Spleen (tissue), 11 donors: ENCODE measurements around the gene LTN1. TPM values are rescaled to one million over a fixed set of nuclear protein-coding genes. Genes with fewer than 3 reads are reported as not detected.

Experiments
- DNase-seq: peaks from one replicate; pipeline ENCODE4 v3.0.0-alpha.2; 2020
- H3K27ac ChIP-seq, 8 donors: fragments of 200-600 bp; sonication (generic) in 7 of 8; 1 replicate in 4 of 8; 2 replicates in 4 of 8; pipeline versions ENCODE4 v1.5.0 to v1.8.0; 2016 to 2021; ENCODE audit warnings: inconsistent platforms in 4 of 8, mild to moderate bottlenecking in 4 of 8, moderate library complexity in 1 of 8
- H3K27me3 ChIP-seq, 7 donors: fragments of 200-600 bp; sonication (generic) in 6 of 7; replicated peaks in 1 of 7; 1 replicate in 4 of 7; 2 replicates in 3 of 7; pipeline versions ENCODE4 v1.5.0 to v1.8.0; 2016 to 2021; ENCODE audit warnings: inconsistent platforms in 3 of 7, mild to moderate bottlenecking in 1 of 7
- H3K36me3 ChIP-seq, 6 donors: fragments of 200-600 bp; sonication (generic) in 5 of 6; 1 replicate in 4 of 6; 2 replicates in 2 of 6; pipeline versions ENCODE4 v1.5.0 to v1.8.0; 2016 to 2021; ENCODE audit warnings: inconsistent platforms in 2 of 6
- H3K4me1 ChIP-seq, 6 donors: fragments of 200-600 bp; sonication (generic) in 5 of 6; 1 replicate in 3 of 6; 2 replicates in 3 of 6; pipeline versions ENCODE4 v1.5.0 to v1.8.0; 2016 to 2021; ENCODE audit warnings: inconsistent platforms in 3 of 6
- H3K4me3 ChIP-seq, 8 donors: fragments of 200-600 bp; sonication (generic) in 7 of 8; 1 replicate in 4 of 8; 2 replicates in 4 of 8; pipeline versions ENCODE4 v1.5.0 to v1.8.0; 2016 to 2021; ENCODE audit warnings: inconsistent platforms in 4 of 8, mild to moderate bottlenecking in 4 of 8, moderate library complexity in 2 of 8
- H3K9me3 ChIP-seq, 8 donors: fragments of 200-600 bp; sonication (generic) in 7 of 8; 1 replicate in 4 of 8; 2 replicates in 4 of 8; pipeline versions ENCODE4 v1.5.0 to v1.8.0; 2016 to 2021; ENCODE audit warnings: inconsistent platforms in 4 of 8
- POLR2A ChIP-seq, 3 donors: fragments of 450-650 bp; IDR thresholded peaks; one replicate each; pipeline ENCODE4 v1.5.1; 2017; ENCODE audit warnings: antibody characterized with exemption in 3 of 3, mild to moderate bottlenecking in 1 of 3
- POLR2AphosphoS5 ChIP-seq, 3 donors: sonication (generic); formaldehyde crosslinking; IDR thresholded peaks; one replicate each; pipeline ENCODE4 v1.5.1; 2017; ENCODE audit warnings: antibody characterized with exemption in 3 of 3
- WGBS, 5 donors: extraction: QIAGEN DNeasy Blood & Tissue Kit in 3 of 5; methylation state at CpG; one replicate each; pipeline versions ENCODE4 v1.1.5 to v1.1.7; 2013 to 2018; 5-methylcytosine and 5-hydroxymethylcytosine counted together
- intact Hi-C: fragments of 100-400 bp; cut with DNase I; formaldehyde crosslinking; loops from one replicate; pipeline ENCODE4 v1.15.0; 2023; ENCODE audit warnings: low total_unique reads
- polyA plus RNA-seq, 3 donors: library from polyadenylated mRNA; stranded (reverse); fragments of 200-250 nt; gene quantifications; one replicate each; pipeline ENCODE4 v1.2.1, GENCODE V29; 2013
- total RNA-seq, 7 donors: library from RNA; depleted of rRNA in 3 of 7; stranded (reverse); fragments of >200 nt in 3 of 7; fragmentation: NEBNext Ultra II Directional in 4 of 7; extraction: Animal tissue kit (Norgen Biotek cat#: 25700) in 4 of 7; gene quantifications; one replicate each; pipeline versions ENCODE4 v1.1.0 to v1.2.1, GENCODE V29; 2016 to 2021
- TF ChIP-seq, protein P1 (sequence below), 11 experiments: fragments of 200-600 bp in 7 of 11; fragments of 450-650 bp in 4 of 11; sonication (generic) in 4 of 11; IDR thresholded peaks in 8 of 11; conservative IDR thresholded peaks in 3 of 11; 1 replicate in 7 of 11; 2 replicates in 4 of 11; pipeline versions ENCODE4 v1.4.0 to v1.8.0; 2016 to 2021; ENCODE audit warnings: antibody characterized with exemption in 11 of 11, inconsistent platforms in 4 of 11, mild to moderate bottlenecking in 1 of 11
- donor health status: healthy with polysubstance abuse.
- donor health status: DM: no; HTN: no; CAD: no; lungs with moderate emphysema.
- donor health status: DM: no; HTN: no; CAD: no.
- donor health status: Bipolar disorder and iron deficiency.
- donor health status: healthy.
- donor health status: DM: no; HTN: no; CAD: no.
- donor health status: DM: yes; HTN: yes; CAD: no.

LTN1 gene
- total and polyA plus RNA-seq, 10 donors = 4.6 to 37.3 (median 28.7) TPM

DNA sequence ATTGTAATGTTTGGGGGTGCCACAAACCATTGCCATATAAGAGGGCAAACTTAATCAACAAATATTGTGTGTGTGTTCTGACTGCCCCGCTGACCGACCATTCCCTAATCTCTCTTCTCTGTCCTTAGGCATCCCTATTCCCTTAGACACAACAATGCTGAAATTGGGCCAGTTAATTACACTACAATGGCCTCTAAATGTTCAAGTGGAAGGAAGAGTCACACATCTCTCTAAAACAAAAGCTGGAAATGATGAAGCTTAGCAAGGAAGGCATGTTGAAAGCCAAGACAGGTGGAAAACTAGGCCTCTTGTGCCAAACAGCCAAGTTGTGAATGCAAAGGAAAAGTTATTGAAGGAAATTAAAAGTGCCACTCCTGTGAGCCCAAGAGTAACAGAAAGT is 30.2 kb downstream of the LTN1 start:
- Histone ChIP-seq H3K27me3 (no peaks in the 10 kb centered on the region), H3K27ac (peak overlapping the region in 1 of 8 donors; percentile 32), H3K9me3 (no peaks in the 10 kb centered on the region), H3K4me3 (no peak overlapping the region), H3K36me3 (peaks cover 0 to 100% (median 65%) of the 10 kb centered on the region in 6 donors), H3K4me1 (peaks cover 0 to 6% (median 0%) of the 10 kb centered on the region in 6 donors)
- WGBS, 5 donors = 69 to 88% (median 80%) methylated on average over 2 of the region's 2 CpGs
- TF ChIP-seq POLR2AphosphoS5 (IDR thresholded peaks at IDR 0.05) (no peak), POLR2A (IDR thresholded peaks at IDR 0.05) (no peak)
- TF ChIP-seq, protein P1, sequence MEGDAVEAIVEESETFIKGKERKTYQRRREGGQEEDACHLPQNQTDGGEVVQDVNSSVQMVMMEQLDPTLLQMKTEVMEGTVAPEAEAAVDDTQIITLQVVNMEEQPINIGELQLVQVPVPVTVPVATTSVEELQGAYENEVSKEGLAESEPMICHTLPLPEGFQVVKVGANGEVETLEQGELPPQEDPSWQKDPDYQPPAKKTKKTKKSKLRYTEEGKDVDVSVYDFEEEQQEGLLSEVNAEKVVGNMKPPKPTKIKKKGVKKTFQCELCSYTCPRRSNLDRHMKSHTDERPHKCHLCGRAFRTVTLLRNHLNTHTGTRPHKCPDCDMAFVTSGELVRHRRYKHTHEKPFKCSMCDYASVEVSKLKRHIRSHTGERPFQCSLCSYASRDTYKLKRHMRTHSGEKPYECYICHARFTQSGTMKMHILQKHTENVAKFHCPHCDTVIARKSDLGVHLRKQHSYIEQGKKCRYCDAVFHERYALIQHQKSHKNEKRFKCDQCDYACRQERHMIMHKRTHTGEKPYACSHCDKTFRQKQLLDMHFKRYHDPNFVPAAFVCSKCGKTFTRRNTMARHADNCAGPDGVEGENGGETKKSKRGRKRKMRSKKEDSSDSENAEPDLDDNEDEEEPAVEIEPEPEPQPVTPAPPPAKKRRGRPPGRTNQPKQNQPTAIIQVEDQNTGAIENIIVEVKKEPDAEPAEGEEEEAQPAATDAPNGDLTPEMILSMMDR (IDR thresholded peaks at IDR 0.05 in 8 of 11, conservative IDR thresholded peaks at IDR 0.05 in 3 of 11) = no peak
- intact Hi-C loops = no loop called here
- no peak for DNase-seq

- H3K4me1 ChIP-seq = peaks cover 0 to 6% (median 0%) of the 10 kb centered on the region in 6 donors
- no peak overlapping the region for H3K27ac ChIP-seq
- intact Hi-C loops = no loop called here
- peaks cover 0 to 100% (median 62%) of the 10 kb centered on the region in 6 donors for H3K36me3 ChIP-seq
- H3K27me3 ChIP-seq = no peaks in the 10 kb centered on the region
- DNase-seq = no peak
- no peak for TF ChIP-seq POLR2AphosphoS5 (IDR thresholded peaks at IDR 0.05)
- no peak for TF ChIP-seq POLR2A (IDR thresholded peaks at IDR 0.05)
- TF ChIP-seq, protein P1 (IDR thresholded peaks at IDR 0.05 in 8 of 11, conservative IDR thresholded peaks at IDR 0.05 in 3 of 11) = no peak
- 87 to 97% (median 94%) methylated on average over 3 of the region's 3 CpGs for WGBS, 5 donors
- no peaks in the 10 kb centered on the region for H3K9me3 ChIP-seq
- no peak overlapping the region for H3K4me3 ChIP-seq
Measured at GRCh38 chr21:28961927-28962326, 30.8 kb downstream of the LTN1 start.

DNA sequence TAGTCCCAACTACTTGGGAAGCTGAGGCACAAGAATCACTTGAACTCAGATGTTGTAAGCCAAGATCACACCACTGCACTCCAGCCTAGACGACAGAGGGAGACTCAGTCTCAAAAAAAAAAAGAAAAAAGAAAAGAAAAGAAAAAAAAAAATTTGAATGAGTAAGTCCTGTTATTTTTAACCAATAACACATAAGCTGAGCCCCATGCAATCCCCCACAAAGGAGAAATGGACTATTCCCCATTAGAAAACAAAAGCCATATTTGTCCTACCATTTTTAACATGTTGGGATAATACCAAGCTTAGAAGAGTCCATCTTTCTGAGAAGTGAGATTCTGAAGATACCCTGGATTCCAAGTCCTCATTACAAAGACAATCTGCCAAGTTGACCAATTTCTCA is 32.4 kb downstream of the LTN1 start:
- WGBS, 5 donors = 92 to 100% (median 96%) methylated on average over 1 of the region's 1 CpG
- H3K27me3 ChIP-seq = no peaks in the 10 kb centered on the region
- peaks cover 0 to 100% (median 58%) of the 10 kb centered on the region in 6 donors for H3K36me3 ChIP-seq

GRCh38 chr21:28959367-28960099 is 33.1 kb downstream of the LTN1 start:
- intact Hi-C loops = no loop called here
- TF ChIP-seq, protein P1 (IDR thresholded peaks at IDR 0.05 in 8 of 11, conservative IDR thresholded peaks at IDR 0.05 in 3 of 11) = no peak
- TF ChIP-seq POLR2A (IDR thresholded peaks at IDR 0.05) (no peak), POLR2AphosphoS5 (IDR thresholded peaks at IDR 0.05) (no peak)
- no peak for DNase-seq
- Histone ChIP-seq H3K27ac (no peak overlapping the region), H3K4me1 (peaks cover 0 to 6% (median 0%) of the 10 kb centered on the region in 6 donors), H3K36me3 (peaks cover 0 to 100% (median 51%) of the 10 kb centered on the region in 6 donors), H3K27me3 (no peaks in the 10 kb centered on the region), H3K9me3 (no peaks in the 10 kb centered on the region), H3K4me3 (no peak overlapping the region)
- WGBS, 5 donors = 92 to 96% (median 95%) methylated on average over 7 of the region's 7 CpGs

More for the DNA sequence above, 32.4 kb downstream of the LTN1 start:
- Histone ChIP-seq H3K27ac (no peak overlapping the region), H3K9me3 (no peaks in the 10 kb centered on the region), H3K4me3 (no peak overlapping the region), H3K4me1 (peaks cover 0 to 6% (median 0%) of the 10 kb centered on the region in 6 donors)
- TF ChIP-seq POLR2AphosphoS5 (IDR thresholded peaks at IDR 0.05) = no peak
- TF ChIP-seq, protein P1 (IDR thresholded peaks at IDR 0.05 in 8 of 11, conservative IDR thresholded peaks at IDR 0.05 in 3 of 11) = no peak
- TF ChIP-seq POLR2A (IDR thresholded peaks at IDR 0.05) = no peak
- intact Hi-C loops = no loop called here
- no peak for DNase-seq
